HG03025 (cell line): Measurements from ENCODE around the gene OR6C2.
A peak's percentile ranks its signal among the peaks of the same experiment; 100 is the strongest.
"Not testable (repeated sequence)": the region's sequence is repeated elsewhere in the genome, so short reads cannot be mapped to it uniquely, and the experiment has no call there.

Experiments
- ATAC-seq: cut with Tn5 transposase; IDR thresholded peaks from one replicate; pipeline ENCODE4 v1.9.1; 2021; ENCODE audit warnings: mild to moderate bottlenecking, moderate library complexity; ENCODE audit not compliant: unreplicated experiment, low FRiP score

OR6C2 gene

DNA sequence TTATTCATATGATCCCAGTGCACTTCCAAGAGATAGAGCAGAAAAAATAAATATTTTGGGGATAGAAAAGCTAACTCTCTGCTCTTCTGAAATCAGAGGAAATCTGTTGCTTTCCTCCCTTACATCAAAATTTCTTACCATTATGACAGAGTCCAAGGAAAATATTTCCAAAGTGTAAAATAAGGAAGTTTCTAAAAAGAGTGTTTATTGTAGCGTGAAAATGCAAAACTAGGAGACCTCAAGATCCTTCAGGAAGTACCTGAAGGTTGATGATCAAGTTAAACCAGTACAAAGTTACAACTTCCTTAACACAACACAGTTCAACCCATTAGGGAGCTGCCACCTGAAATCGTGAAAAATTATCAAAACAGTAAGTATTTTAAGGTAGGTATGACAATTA is at the start of gene OR6C2:
TSS of gene OR6C2 (plus strand) at position 301 of the 400 bp plus-strand sequence. CDS start 8,138 bp downstream, outside the sequence.
- ATAC-seq, result no peak

DNA sequence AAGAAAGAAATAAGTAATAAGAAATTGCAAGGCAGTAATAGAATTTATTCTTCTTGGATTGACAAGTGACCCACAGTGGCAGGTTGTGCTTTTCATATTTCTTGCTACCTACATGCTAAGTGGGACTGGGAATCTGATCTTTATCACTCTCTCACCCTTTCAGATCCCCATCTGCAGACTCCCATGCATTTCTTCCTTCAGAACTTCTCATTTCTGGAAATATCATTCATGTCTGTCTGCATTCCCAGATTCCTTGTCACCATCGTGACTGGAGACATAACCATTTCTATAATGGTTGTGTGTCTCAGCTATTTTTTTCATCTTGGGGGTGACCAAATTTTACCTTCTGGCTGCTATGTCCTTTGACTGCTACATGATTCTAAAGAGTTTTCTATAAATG is 47.5 kb upstream of the OR6C2 start:
- ATAC-seq, result no peak

DNA sequence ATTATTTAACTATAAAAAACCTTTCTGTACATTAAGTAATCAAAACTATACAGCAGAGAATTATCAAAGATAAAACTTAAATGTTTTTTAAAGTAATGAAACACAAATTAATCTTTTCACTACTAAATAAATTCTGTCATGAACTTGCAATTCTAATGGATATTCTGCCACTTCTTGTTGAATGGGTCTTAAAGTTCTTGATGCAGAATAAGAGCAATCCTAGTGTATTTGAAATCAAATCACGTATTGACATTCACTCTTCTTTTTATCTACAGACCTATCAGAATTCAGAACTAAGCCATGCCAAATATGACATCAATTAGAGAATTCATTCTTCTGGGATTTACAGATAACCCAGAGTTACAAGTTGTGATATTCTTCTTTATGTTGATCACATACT is 43.6 kb upstream of the OR6C2 start, which contains the start of gene OR6C65:
TSS of gene OR6C65 (plus strand) at position 301 of the 400 bp plus-strand sequence. CDS start at position 301, 0 bp downstream.
- no peak for ATAC-seq

DNA sequence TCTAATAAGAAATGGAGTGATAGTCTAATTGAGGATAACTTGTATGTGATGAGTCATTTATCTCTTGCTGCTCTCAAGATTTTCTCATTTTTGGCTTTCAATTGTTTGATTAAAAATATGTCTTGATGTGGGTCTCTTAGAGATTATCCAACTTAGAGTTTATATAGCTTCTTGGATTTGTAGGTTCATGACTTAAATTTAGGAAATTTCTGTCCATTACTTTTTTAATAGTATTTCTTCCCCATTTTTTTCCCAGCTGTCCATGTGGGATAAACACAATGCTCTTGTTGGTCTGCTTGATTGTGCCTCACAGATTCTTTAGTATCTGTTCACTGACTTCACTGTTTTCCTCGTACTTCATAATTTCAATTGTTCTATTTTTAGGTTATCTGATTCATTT is 36.0 kb upstream of the OR6C2 start:
- ATAC-seq, result no peak

DNA sequence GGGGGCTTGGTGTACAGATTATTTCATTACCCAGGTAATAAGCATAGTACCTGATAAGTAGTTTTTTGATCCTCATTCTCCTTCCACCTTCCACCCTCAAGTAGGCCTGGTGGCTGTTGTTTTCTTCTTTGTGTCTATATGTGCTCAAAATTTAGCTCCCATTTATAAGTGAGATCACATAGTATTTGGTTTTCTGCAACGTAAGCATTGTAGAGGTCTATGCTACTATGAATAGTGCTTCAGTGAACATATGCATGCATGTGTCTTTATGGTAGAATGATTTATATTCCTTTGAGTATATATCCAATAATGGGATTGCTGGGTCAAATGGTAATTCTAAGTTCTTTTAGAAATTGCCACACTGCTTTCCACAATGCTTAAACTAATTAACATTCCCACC is 34.7 kb upstream of the OR6C2 start:
- not testable (repeated sequence) for ATAC-seq

DNA sequence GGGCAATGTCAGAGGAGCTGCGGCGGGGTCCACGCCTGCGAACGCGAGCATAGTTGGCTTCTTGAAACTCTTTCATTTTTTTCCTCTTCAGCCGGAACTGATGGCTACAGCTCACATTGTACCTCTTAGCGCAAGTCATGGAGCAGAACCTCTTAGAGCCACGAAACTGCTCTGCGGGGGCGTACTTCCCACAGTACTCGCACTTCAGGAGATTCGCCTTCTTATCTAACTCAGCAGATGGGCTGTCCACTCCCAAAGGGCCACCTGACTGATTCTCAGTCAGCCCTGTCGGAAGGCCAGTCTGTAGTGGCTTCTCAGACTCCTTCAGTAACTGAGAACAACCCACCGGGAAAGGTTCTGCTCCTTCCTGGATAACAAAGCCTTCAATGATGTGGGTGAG is 31.7 kb upstream of the OR6C2 start:
- not testable (repeated sequence) for ATAC-seq

DNA sequence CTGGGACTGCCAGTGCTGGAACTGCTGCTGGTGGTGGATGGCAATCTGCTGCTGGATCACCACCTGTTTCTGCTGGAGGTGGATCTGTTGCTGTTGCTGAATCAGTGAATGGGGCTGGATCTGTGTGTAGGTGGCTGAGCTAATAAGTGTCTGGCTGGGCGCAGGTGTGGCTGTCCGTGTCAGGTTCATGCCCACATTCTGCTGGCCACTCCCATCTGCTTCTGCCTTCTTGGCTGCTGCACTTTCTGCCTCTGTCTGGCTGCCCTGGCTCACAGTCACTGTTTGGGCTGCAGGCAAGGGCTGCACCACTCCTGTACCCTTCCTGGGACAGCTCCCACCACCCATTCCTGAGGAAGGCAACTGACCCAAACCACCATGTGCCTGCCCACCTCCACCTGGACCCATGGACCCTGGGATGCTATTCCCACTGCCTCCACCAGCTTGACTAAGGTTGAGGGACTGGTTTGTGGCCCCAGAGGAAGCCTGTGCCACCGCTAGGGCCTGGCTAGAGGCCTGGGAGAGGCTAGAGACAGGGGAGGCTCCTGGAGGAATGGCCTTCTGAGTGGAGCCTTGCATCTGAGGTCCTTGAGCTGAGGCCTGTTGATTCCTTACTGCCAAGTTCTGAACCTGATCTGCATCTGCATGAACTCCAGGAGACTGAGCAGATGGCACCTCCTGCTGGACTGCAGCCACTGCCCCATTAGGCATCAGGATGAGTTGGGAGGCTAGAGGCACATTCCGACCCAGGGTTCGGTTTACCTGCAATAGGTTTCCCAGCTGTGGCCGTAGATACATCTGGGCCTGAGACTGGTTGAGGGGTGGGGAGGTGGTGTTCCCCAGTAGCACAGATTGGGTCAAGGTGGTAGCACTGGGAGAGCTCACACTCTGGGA is 30.1 kb upstream of the OR6C2 start:
- ATAC-seq, result not testable (repeated sequence)

DNA sequence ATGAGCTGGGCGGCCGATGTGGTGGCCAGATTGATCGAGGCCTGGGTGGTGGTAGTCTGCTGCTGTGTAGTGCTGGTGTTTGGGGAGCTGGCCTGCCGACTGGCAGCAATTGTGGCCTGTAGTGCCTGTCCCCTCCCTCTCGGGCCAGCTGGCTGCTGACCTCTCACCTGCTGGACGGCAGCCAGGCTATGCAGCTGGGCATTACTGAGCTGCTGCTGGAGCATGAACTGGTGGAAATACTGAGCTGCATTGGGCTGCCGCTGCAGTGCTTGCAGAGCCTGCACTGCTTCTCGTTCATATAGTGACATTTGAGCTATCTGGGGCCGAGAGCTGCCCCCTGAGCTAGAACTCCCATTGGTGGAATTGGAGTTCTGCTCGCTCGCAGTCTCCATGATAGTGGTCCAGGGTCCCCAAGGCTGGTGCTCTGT is 29.5 kb upstream of the OR6C2 start:
- not testable (repeated sequence) for ATAC-seq

DNA sequence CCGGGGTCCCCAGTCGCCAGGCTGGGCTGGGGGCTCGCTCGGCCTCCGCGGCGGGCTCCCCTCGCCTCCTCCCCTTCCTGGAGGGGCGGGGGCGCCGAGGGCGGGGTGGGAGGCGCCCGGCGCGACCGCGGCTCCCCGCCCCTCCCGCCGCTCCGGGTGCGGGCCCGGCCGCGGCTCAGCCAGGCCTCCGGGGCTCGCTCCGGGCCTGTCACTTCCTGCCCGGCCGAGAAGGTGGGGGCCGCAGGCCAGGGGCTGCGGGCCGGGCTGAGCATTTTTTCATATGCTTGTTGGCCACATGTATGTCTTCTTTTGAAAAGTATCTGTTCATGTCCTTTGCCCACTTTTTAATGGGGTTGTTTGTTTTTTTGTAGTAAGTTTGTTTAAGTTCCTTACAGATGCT is 29.0 kb upstream of the OR6C2 start:
- ATAC-seq, result not testable (repeated sequence)

DNA sequence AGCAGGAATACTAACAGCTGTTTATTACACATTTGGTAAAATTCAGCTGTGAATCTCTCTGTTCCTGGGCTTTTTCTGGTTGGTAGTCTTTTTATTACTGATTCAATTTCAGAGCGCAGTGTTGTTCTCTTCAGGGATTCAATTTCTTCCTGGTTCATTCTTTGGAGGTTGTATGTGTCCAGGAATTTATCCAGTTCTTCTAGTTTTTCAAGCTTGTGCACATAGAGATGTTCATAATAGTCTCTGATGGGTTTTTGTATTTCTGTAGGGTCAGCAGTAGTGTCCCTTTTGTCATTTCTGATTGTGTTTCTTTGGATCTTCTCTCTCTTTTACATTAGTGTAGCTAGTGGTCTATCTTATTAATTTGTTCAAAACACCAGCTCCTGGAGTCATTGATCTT is 26.9 kb upstream of the OR6C2 start:
- ATAC-seq, result no peak

DNA sequence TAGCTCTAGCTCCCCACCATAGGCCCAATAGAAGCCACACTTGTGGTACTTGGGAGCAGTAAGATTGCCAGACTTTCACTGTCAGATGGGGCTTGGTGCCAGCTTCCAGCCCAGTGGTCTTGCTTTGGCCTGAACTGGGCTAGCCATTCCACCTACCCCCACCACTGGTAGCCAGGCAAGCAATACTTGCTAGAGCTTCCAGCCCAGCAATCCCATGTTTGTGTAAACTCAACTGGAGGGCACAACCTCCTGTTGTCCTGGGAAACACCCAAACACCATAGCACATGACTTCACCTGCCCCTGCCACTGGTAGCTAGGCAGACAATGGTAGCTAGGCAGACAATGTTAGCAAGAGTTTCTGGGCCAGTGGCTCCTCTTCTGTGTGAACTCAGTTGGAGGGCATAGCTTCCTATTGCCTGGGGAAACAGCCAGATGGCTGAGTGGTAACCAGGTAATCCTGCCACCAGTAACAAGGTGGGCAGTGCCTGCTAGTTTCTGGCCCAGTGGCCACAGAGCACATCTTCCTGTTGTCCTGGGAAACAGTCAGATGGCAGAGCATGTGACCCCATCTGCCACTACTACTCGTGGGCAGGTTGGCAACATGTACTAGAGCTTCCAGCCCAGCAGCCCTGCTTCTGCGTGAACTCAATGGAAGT is 23.4 kb upstream of the OR6C2 start:
- no peak for ATAC-seq

DNA sequence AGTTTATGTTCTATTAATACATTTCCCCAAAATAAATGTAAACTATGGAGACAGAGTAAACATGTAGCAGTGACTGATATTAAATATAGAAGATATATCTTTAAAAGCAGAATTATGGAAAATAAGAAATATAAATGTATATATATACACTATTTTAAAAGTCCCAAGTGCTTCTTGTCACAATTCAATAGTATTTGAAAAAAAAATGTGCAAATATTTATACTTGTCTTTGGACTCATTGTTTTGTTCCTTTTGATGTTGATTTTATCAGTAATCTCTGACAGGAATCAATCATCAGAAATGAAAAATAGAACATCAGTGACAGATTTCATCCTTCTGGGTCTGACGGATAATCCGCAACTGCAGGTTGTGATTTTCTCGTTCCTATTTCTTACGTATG is 17.9 kb upstream of the OR6C2 start, which contains the start of gene OR6C76:
TSS of gene OR6C76 (plus strand) at position 301 of the 400 bp plus-strand sequence. CDS start at position 301, 0 bp downstream.
- no peak for ATAC-seq

DNA sequence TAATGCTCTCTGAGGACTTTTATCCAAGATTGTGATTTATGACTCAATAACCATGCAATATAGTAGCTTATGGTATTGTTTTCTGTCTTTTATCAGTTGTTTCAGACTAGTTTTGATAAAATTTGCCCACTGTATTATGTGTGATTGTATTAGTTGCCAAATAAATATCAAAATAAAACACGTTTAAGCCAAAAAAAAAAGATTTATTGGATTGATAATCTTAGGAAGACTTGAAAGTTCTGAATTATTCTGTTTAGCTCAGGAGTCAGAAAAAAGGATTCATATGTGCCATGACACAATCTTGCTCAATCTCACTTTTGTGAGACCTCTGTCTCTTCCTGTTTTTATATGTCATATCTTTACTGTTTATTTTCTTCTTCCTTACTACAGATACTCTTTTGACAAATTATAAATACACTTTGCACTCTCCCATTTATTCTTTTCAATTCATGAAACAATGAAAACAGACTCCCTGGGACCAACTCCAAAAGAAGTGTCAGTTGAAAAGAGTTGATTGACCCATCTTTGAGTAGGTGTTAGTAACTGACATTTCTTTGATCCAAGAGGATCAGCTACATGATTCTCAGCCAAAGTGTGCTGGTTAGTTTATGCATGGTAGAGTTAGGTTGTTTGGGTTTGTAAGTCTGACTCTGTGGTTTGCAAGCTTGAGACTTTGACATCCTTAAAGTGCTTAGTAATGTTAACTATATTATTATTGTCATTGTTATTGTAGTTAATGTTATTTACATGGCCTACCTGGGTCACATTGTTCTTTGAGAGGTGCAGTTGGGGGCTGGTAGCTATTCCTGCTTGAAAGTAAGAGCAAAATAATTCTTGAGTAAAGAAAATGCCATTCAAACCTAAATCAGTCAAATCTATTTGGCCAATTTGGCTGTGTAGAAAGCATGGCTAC is 15.3 kb upstream of the OR6C2 start:
- no peak for ATAC-seq

DNA sequence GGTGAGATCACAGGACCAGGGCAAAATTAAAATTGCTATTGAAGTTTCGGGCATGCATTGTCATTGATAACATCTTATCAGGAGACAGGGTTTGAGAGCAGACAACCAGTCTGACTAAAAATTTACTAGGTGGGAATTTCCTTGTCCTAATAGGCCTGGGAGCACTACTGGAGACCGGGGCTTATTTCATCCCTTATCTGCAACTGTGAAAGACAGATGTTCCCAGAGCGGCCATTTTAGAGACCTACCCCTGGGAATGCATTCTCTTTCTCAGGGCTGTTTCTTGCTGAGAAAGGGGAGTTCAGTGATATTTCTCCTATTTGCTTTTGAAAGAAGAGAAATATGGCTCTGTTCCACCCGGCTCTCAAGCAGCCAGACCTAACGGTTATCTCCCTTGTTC is 2.6 kb upstream of the OR6C2 start:
- not testable (repeated sequence) for ATAC-seq

DNA sequence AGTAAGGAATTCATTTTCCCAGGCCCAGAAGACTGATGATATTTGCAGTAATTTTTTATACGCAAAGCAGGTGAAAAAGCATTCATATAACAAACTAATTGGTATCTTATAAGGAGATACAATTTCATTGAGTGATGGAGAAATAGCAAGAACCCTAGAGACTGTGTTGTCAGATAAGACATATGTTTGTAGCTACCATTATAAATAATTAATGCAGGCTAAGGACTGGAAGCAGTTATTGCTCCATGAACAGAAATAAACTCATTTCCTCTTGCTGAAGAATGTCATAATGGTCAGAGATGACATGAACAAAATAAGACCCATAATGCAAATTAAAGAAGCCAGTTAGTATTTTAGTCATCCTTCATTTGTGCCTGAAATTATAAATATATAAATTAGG is 1.5 kb downstream of the OR6C2 start:
- ATAC-seq, result no peak

DNA sequence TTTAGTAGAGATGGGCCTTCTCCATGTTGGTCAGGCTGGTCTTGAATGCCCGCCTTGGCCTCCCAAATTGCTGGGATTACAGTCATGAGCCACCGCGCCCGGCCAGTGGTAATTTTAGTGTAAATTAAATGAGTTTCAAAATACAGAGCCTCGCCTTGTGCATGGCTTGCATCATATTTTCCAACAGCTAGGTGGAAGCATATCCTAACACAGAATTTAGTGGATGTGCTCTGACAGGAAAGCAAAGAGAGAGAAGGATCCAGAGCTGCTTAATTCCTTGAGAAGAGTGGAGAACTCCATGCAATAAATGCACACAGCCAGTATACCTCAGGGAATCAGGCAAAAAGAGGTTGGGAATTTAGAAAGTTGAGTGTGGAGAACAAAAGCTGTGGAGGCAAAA is 2.5 kb downstream of the OR6C2 start:
- no peak for ATAC-seq

DNA sequence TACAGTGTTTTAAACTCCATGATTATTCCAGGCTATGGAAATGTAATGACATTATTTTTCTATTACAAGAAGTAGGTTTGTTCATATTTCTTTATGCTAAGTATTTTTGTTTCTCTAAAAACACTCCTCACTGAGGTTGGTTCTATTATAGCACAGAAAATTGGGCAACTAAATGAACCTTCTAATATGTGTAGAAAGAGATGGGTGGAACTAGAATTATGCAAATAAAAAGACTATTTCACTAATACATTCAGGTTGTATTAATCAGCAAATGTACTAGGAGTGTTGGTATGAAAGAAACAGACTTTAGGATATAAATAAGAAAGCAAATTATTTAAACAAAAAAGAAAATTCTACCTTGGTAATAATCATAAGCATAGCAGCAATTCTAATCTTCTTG is 4.9 kb downstream of the OR6C2 start:
- ATAC-seq, result no peak

DNA sequence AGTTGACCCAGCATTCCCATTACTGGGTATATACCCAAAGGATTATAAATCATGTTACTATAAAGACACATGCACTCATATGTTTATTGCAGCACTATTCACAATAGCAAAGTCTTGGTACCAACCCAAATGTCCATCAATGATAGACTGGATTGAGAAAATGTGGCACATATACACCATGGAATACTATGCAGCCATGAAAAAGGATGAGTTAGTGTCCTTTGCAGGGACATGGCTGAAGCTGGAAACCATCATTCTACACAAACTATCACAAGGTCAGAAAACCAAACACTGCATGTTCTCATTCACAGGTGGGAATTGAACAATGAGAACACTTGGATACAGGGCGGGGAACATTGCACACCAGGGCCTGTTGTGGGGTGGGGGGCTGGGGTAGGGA is 21.1 kb downstream of the OR6C2 start:
- ATAC-seq, result not testable (repeated sequence)

DNA sequence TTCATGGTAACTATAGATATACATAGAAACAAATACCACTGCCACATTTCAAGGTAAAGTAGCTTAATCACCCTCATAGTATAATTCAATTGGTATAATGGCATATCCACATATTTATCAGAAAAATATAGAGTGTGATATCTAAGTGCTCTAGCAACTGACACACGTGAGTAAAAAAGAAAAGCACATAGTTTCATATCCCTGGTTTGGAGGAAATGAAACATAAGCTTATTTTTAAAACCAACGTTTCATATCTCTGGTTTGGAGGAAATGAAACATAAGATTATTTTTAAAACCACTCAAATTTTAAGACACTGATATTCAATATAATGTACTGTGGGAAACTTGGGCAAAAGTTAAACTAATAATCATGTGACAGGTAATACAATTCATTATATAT is 24.0 kb downstream of the OR6C2 start:
- ATAC-seq, result peak; percentile 79

DNA sequence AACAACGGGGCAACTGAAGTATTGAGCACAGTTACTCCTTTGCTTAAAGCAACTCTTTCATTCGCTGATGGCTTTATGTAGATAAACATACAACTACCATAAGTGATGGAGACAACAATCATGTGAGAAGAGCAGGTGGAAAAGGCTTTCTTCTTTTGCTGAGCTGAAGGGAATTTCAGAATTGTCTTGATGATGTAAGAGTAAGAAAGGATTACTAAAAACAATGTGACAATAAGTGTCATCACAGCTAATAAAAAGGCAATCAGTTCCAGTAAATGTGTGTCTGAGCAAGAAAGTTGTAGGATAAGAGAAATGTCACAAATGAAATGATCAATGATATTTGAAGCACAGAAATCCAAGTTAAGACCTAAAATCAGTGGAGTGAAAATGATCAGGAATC is 25.4 kb downstream of the OR6C2 start:
- no peak for ATAC-seq
